ENCODE measurements around the gene LAMA5. TPM values are rescaled to one million over a fixed set of nuclear protein-coding genes. Genes with fewer than 3 reads are reported as not detected.

Gene LAMA5
- total RNA-seq, 1 experiment from 2014 or later, result 321 TPM

DNA sequence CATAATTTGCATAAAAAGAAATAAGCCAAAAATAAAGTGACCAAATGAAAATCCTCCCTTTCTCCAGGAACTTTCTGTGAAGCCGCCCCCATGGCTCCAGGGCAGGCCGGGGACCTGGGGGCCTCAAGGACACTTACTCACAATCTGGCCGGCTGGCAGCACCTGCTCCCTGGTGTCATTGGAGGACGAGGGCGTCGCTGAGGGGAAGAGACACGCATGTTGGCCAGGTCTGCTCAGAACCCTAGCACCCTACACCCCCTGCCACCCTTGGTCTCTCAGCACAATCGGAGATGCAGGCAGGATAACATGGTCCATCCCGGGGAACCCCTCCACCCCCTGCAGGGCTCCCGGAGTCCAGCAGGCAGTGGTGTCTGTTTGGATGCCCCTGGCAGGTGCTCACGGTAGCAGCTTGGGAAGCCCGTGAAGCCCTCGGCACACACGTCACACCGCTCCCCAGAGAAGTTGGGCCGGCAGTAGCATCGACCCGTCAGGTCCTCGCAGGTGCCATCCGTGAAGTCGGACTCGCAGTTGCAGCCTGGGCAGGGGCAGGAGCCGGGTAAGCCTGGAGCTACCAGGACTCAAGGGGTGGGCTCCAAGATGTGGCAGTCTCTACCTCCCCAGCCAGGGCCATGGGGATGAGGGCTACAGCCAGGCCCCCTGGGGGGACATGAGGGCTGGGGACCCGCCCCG, 21.3 kb downstream of the LAMA5 start:
- H3K4me3 ChIP-seq (replicated peaks in 1 of 2; ENCODE audit: low read depth in 1 of 2, low read length in 2 of 2), result no peak overlapping the region
- ChIA-PET CTCF (no interaction called here), POLR2A (no interaction called here), RAD21 (ENCODE audit: low non-redundant PET in 1 of 2, low total read pairs in 2 of 2, uncharacterized antibody in 2 of 2, unreplicated experiment in 2 of 2) (interaction anchor here in 1 of 2 experiments (0.7 kb wide), 1 partner anchor 44 kb away, joined by 4 read pairs; no protein-coding TSS in a partner anchor)
- no peak overlapping the region for H3K9ac ChIP-seq (ENCODE audit: low read length)
- no peaks in the 10 kb centered on the region for H3K9me2 ChIP-seq (ENCODE audit: insufficient read depth)
- H3K36me3 ChIP-seq (ENCODE audit: control insufficient read depth in 1 of 2, insufficient read depth in 2 of 2, low read length in 2 of 2), result peaks cover 17 to 36% of the 10 kb centered on the region in 2 experiments; a peak in 3 of 4 replicates
- DNase-seq (ENCODE audit: low read depth, low spot score) (no peak), ATAC-seq (no peak)
- H3K4me2 ChIP-seq (ENCODE audit: low read length), result no peak overlapping the region
- no peak for TF ChIP-seq EGR1 (IDR thresholded peaks at IDR 0.05; ENCODE audit: low read depth)
- TF ChIP-seq SP1 (IDR thresholded peaks at IDR 0.05; ENCODE audit: low read depth), result no peak
- no peak for TF ChIP-seq SRF (IDR thresholded peaks at IDR 0.05; ENCODE audit: low read depth)
- TF ChIP-seq ZNF274 (IDR thresholded peaks at IDR 0.05; ENCODE audit: low read depth, low read length), result no peak
- TF ChIP-seq EZH2phosphoT487 (IDR thresholded peaks at IDR 0.05; ENCODE audit: borderline replicate concordance), result no peak
- TF ChIP-seq, protein P1, sequence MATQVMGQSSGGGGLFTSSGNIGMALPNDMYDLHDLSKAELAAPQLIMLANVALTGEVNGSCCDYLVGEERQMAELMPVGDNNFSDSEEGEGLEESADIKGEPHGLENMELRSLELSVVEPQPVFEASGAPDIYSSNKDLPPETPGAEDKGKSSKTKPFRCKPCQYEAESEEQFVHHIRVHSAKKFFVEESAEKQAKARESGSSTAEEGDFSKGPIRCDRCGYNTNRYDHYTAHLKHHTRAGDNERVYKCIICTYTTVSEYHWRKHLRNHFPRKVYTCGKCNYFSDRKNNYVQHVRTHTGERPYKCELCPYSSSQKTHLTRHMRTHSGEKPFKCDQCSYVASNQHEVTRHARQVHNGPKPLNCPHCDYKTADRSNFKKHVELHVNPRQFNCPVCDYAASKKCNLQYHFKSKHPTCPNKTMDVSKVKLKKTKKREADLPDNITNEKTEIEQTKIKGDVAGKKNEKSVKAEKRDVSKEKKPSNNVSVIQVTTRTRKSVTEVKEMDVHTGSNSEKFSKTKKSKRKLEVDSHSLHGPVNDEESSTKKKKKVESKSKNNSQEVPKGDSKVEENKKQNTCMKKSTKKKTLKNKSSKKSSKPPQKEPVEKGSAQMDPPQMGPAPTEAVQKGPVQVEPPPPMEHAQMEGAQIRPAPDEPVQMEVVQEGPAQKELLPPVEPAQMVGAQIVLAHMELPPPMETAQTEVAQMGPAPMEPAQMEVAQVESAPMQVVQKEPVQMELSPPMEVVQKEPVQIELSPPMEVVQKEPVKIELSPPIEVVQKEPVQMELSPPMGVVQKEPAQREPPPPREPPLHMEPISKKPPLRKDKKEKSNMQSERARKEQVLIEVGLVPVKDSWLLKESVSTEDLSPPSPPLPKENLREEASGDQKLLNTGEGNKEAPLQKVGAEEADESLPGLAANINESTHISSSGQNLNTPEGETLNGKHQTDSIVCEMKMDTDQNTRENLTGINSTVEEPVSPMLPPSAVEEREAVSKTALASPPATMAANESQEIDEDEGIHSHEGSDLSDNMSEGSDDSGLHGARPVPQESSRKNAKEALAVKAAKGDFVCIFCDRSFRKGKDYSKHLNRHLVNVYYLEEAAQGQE (IDR thresholded peaks at IDR 0.05; ENCODE audit: low read depth), result no peak
- H3K27ac ChIP-seq (ENCODE audit: low read depth, low read length), result no peak overlapping the region
- peaks cover 5% of the 10 kb centered on the region; the same call in 1 of the 2 replicates for H3K79me2 ChIP-seq (ENCODE audit: insufficient read depth, low read length)
- intact Hi-C loops (cut with micrococcal nuclease), result no loop called here
- no TSS peak for BruUV-seq (replicated peaks)
- H3K9me3 ChIP-seq (ENCODE audit: control insufficient read depth in 1 of 2, insufficient read depth in 1 of 2, low read depth in 1 of 2, low read length in 2 of 2), result no peaks in the 10 kb centered on the region
- no peaks in the 10 kb centered on the region for H3K27me3 ChIP-seq (ENCODE audit: insufficient read depth, low read length)
- H2AFZ ChIP-seq (ENCODE audit: low read depth, low read length, poor library complexity, severe bottlenecking), result no peak overlapping the region
- H4K20me1 ChIP-seq (ENCODE audit: insufficient read depth), result no peaks in the 10 kb centered on the region; the same call in 1 of the 2 replicates
- peaks cover 10 to 12% of the 10 kb centered on the region in 2 experiments for H3K4me1 ChIP-seq (ENCODE audit: control insufficient read depth in 1 of 2, insufficient read depth in 2 of 2, low read length in 2 of 2)
